GM06990 (cell line): ENCODE results near the gene ZNF469.

Experiments
- DNase-seq: peaks from one replicate; pipeline ENCODE4 v3.0.0-alpha.2; 2011; ENCODE audit not compliant: insufficient read length; ENCODE audit errors: extremely low read depth
- H3K27me3 ChIP-seq: replicated peaks from 2 replicates; pipeline ENCODE4 v1.6.0; 2011; ENCODE audit warnings: low read length; ENCODE audit not compliant: control insufficient read depth, insufficient read depth
- H3K36me3 ChIP-seq: 2 replicates; pipeline ENCODE4 v1.5.1; 2011; ENCODE audit warnings: low read length; ENCODE audit not compliant: control insufficient read depth, insufficient read depth
- H3K4me3 ChIP-seq: replicated peaks from 2 replicates; pipeline ENCODE4 v1.5.1; 2011; ENCODE audit warnings: low read depth, mild to moderate bottlenecking, control low read depth, low read length
- TF ChIP-seq, protein P1 (sequence below): IDR thresholded peaks from 2 replicates; pipeline ENCODE4 v1.5.1; 2011; ENCODE audit warnings: low read length, control low read depth, mild to moderate bottlenecking, inconsistent platforms; ENCODE audit not compliant: insufficient read depth, poor library complexity, severe bottlenecking

ZNF469 gene

GRCh38 chr16:88427376-88427775 lies 44.6 kb downstream of the ZNF469 start:
- no peaks in the 10 kb centered on the region for H3K27me3 ChIP-seq
- DNase-seq = no peak
- H3K4me3 ChIP-seq = no peak overlapping the region
- no peaks in the 10 kb centered on the region for H3K36me3 ChIP-seq
- TF ChIP-seq, protein P1, sequence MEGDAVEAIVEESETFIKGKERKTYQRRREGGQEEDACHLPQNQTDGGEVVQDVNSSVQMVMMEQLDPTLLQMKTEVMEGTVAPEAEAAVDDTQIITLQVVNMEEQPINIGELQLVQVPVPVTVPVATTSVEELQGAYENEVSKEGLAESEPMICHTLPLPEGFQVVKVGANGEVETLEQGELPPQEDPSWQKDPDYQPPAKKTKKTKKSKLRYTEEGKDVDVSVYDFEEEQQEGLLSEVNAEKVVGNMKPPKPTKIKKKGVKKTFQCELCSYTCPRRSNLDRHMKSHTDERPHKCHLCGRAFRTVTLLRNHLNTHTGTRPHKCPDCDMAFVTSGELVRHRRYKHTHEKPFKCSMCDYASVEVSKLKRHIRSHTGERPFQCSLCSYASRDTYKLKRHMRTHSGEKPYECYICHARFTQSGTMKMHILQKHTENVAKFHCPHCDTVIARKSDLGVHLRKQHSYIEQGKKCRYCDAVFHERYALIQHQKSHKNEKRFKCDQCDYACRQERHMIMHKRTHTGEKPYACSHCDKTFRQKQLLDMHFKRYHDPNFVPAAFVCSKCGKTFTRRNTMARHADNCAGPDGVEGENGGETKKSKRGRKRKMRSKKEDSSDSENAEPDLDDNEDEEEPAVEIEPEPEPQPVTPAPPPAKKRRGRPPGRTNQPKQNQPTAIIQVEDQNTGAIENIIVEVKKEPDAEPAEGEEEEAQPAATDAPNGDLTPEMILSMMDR = no peak

- no peak for DNase-seq
- no peaks in the 10 kb centered on the region for H3K36me3 ChIP-seq
- no peak overlapping the region for H3K4me3 ChIP-seq
- H3K27me3 ChIP-seq = no peaks in the 10 kb centered on the region
- TF ChIP-seq, protein P1 = no peak
Observed at GRCh38 chr16:88428156-88428555, 45.4 kb downstream of the ZNF469 start.

DNA sequence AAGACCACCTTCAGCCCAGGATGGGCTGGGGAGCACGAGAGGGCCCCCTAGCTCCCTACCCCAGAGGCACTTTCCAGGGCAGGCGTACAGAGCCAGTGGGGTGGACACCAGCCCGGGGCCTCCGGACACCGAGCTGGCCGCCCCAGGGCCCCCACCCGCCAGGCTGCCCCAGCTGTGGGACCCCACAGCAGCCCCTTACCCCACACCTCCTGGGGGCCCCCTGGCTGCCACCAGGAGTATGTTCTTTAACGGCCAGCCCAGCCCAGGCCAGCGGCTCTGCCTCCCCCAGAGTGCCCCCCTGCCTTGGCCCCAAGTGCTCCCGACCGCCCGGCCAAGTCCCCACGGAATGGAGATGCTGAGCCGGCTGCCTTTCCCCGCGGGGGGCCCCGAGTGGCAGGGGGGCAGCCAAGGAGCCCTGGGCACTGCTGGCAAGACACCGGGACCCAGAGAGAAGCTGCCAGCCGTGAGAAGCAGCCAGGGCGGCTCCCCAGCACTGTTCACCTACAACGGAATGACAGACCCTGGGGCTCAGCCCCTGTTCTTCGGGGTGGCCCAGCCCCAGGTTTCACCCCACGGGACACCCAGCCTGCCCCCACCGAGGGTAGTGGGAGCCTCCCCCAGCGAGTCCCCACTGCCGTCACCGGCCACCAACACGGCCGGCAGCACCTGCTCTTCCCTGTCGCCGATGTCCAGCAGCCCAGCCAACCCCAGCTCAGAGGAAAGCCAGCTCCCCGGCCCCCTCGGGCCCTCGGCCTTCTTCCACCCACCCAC lies 46.0 kb downstream of the ZNF469 start:
- no peak for DNase-seq
- Histone ChIP-seq H3K4me3 (no peak overlapping the region), H3K36me3 (no peaks in the 10 kb centered on the region), H3K27me3 (no peaks in the 10 kb centered on the region)
- TF ChIP-seq, protein P1 = no peak

DNA sequence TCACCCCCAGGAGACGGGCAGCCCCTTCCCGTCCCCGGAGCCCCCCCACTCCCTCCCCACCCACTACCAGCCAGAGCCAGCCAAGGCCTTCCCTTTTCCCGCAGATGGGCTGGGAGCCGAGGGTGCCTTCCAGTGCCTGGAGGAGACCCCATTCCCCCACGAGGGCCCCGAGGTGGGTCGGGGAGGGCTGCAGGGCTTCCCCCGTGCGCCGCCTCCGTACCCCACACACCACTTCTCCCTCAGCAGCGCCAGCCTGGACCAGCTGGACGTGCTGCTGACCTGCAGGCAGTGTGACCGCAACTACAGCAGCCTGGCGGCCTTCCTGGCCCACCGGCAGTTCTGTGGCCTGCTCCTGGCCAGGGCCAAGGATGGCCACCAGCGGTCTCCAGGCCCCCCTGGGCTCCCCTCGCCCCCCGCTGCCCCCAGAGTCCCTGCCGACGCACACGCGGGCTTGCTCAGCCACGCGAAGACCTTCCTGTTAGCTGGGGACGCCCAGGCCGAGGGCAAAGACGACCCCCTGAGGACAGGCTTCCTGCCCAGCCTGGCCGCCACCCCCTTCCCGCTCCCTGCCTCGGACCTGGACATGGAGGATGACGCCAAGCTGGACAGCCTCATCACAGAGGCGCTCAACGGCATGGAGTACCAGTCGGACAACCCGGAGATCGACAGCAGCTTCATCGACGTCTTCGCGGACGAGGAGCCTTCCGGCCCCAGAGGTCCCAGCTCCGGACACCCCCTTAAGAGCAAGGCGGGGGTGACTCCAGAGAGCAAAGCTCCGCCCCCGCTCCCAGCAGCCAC lies 46.8 kb downstream of the ZNF469 start:
- TF ChIP-seq, protein P1 = no peak
- no peak for DNase-seq
- H3K4me3 ChIP-seq = peak overlapping the region; percentile 64
- no peaks in the 10 kb centered on the region for H3K36me3 ChIP-seq
- no peaks in the 10 kb centered on the region for H3K27me3 ChIP-seq

GRCh38 chr16:88430185-88430523 lies 47.4 kb downstream of the ZNF469 start:
- TF ChIP-seq, protein P1 = no peak
- H3K4me3 ChIP-seq = peak overlapping the region; percentile 64
- H3K36me3 ChIP-seq = no peaks in the 10 kb centered on the region
- DNase-seq = no peak
- no peaks in the 10 kb centered on the region for H3K27me3 ChIP-seq
